HEK293 (cell line): ENCODE data around the gene HOXD10.
A peak's percentile ranks its signal among the peaks of the same experiment; 100 is the strongest.

Source experiments
- CTCF ChIA-PET: fragments of 350-600 bp; formaldehyde crosslinking; extraction: SDS; loops from one replicate; lab custom pipeline; 2021; ENCODE audit warnings: antibody characterized with exemption; lab: Yijun Ruan, JAX
- POLR2A ChIA-PET: fragments of 300-600 bp; formaldehyde crosslinking; extraction: SDS; loops from one replicate; lab custom pipeline; 2020; ENCODE audit warnings: antibody characterized with exemption, inconsistent platforms; lab: Yijun Ruan, JAX
- H3K27ac ChIP-seq: fragments of 200-500 bp; sonication (Bioruptor generic); 2 replicates; pipeline ENCODE4 v1.5.1; 2014; ENCODE audit warnings: low read depth, low read length, control low read depth, inconsistent platforms; ENCODE audit errors: extremely low read depth
- H3K36me3 ChIP-seq, 2 experiments: fragments of 200-500 bp in 1 of 2; sonication (Bioruptor generic) in 1 of 2; 1 replicate in 1 of 2; 2 replicates in 1 of 2; pipeline ENCODE4 v1.5.1; 2014 to 2017; ENCODE audit warnings: inconsistent platforms in 2 of 2, low read length in 2 of 2; ENCODE audit not compliant: control insufficient read depth in 2 of 2, insufficient read depth in 1 of 2
- H3K4me1 ChIP-seq: fragments of 200-500 bp; sonication (Bioruptor generic); 2 replicates; pipeline ENCODE4 v1.5.1; 2014; ENCODE audit warnings: mild to moderate bottlenecking, low read length, inconsistent platforms; ENCODE audit not compliant: control insufficient read depth, insufficient read depth
- H3K4me3 ChIP-seq: 2 replicates; pipeline ENCODE4 v1.5.1; 2011; ENCODE audit warnings: low read depth, mild to moderate bottlenecking, control low read depth, low read length, moderate library complexity
- H3K9me3 ChIP-seq: fragments of 200-500 bp; sonication (Bioruptor generic); 2 replicates; pipeline ENCODE4 v1.5.1; 2014; ENCODE audit warnings: low read depth, low read length, inconsistent platforms; ENCODE audit not compliant: control insufficient read depth, insufficient read depth
- KLF10 ChIP-seq: fragments of 450-650 bp; IDR thresholded peaks from 2 replicates; pipeline ENCODE4 v1.5.1; 2018; ENCODE audit warnings: missing biosample characterization, mild to moderate bottlenecking, missing genetic modification characterization
- KLF17 ChIP-seq: fragments of 450-650 bp; formaldehyde crosslinking; IDR thresholded peaks from 2 replicates; pipeline ENCODE4 v1.5.1; 2016; ENCODE audit warnings: missing biosample characterization, missing genetic modification characterization
- KLF8 ChIP-seq: fragments of 450-650 bp; formaldehyde crosslinking; IDR thresholded peaks from 2 replicates; pipeline ENCODE4 v1.5.1; 2016; ENCODE audit warnings: missing biosample characterization, missing genetic modification characterization
- KLF9 ChIP-seq: fragments of 450-650 bp; formaldehyde crosslinking; IDR thresholded peaks from 2 replicates; pipeline ENCODE4 v1.5.1; 2016; ENCODE audit warnings: missing biosample characterization, missing genetic modification characterization, low read depth
- MYNN ChIP-seq: fragments of 450-650 bp; formaldehyde crosslinking; IDR thresholded peaks from 2 replicates; pipeline ENCODE4 v1.5.1; 2016; ENCODE audit warnings: missing biosample characterization, missing genetic modification characterization, borderline replicate concordance
- OVOL3 ChIP-seq: fragments of 450-650 bp; formaldehyde crosslinking; IDR thresholded peaks from 2 replicates; pipeline ENCODE4 v1.5.1; 2016; ENCODE audit warnings: missing biosample characterization, missing genetic modification characterization
- SETDB1 ChIP-seq: IDR thresholded peaks from one replicate; pipeline ENCODE4 v1.6.1; 2017; ENCODE audit warnings: mild to moderate bottlenecking, low read length, moderate library complexity, mixed read lengths; ENCODE audit not compliant: insufficient read length
- ZBTB8A ChIP-seq: fragments of 450-650 bp; formaldehyde crosslinking; IDR thresholded peaks from 2 replicates; pipeline ENCODE4 v1.5.1; 2016; ENCODE audit warnings: missing biosample characterization, missing genetic modification characterization
- ZFHX2 ChIP-seq: fragments of 450-650 bp; formaldehyde crosslinking; conservative IDR thresholded peaks from 2 replicates; pipeline ENCODE4 v1.5.1; 2016; ENCODE audit warnings: missing biosample characterization, missing genetic modification characterization
- ZNF138 ChIP-seq: fragments of 450-650 bp; formaldehyde crosslinking; IDR thresholded peaks from 2 replicates; pipeline ENCODE4 v1.5.1; 2016; ENCODE audit warnings: missing biosample characterization, missing genetic modification characterization, borderline replicate concordance
- ZNF2 ChIP-seq: fragments of 450-650 bp; formaldehyde crosslinking; IDR thresholded peaks from 2 replicates; pipeline ENCODE4 v1.5.1; 2016; ENCODE audit warnings: missing biosample characterization, missing genetic modification characterization
- ZNF274 ChIP-seq, 2 experiments: fragments of 200-500 bp in 1 of 2; fragments of 450-650 bp in 1 of 2; sonication (Bioruptor generic) in 1 of 2; formaldehyde crosslinking in 1 of 2; IDR thresholded peaks; 2 replicates each; pipeline versions ENCODE4 v1.5.1 to v1.6.1; 2014 to 2016; ENCODE audit warnings: borderline replicate concordance in 1 of 2, inconsistent platforms in 1 of 2, low read length in 1 of 2, missing biosample characterization in 1 of 2, missing genetic modification characterization in 1 of 2
- ZNF335 ChIP-seq: fragments of 450-650 bp; formaldehyde crosslinking; conservative IDR thresholded peaks from 2 replicates; pipeline ENCODE4 v1.5.1; 2016; ENCODE audit warnings: missing biosample characterization, missing genetic modification characterization
- ZNF449 ChIP-seq: fragments of 450-650 bp; formaldehyde crosslinking; IDR thresholded peaks from 2 replicates; pipeline ENCODE4 v1.5.1; 2017; ENCODE audit warnings: missing biosample characterization, mild to moderate bottlenecking, missing genetic modification characterization, moderate library complexity
- ZNF48 ChIP-seq: fragments of 450-650 bp; formaldehyde crosslinking; IDR thresholded peaks from 2 replicates; pipeline ENCODE4 v1.5.1; 2016; ENCODE audit warnings: missing biosample characterization, missing genetic modification characterization
- ZNF585B ChIP-seq: fragments of 450-650 bp; formaldehyde crosslinking; IDR thresholded peaks from 2 replicates; pipeline ENCODE4 v1.5.1; 2016; ENCODE audit warnings: missing biosample characterization, missing genetic modification characterization
- ZNF600 ChIP-seq: fragments of 450-650 bp; formaldehyde crosslinking; IDR thresholded peaks from 2 replicates; pipeline ENCODE4 v1.5.1; 2016; ENCODE audit warnings: missing biosample characterization, missing genetic modification characterization
- ZNF626 ChIP-seq: fragments of 450-650 bp; sonication (Bioruptor Pico); formaldehyde crosslinking; IDR thresholded peaks from 2 replicates; pipeline ENCODE4 v1.5.1; 2018; ENCODE audit warnings: missing biosample characterization, missing genetic modification characterization, inconsistent platforms
- ZNF629 ChIP-seq: fragments of 450-650 bp; formaldehyde crosslinking; IDR thresholded peaks from 2 replicates; pipeline ENCODE4 v1.5.1; 2017; ENCODE audit warnings: missing biosample characterization, missing genetic modification characterization
- ZNF654 ChIP-seq: fragments of 450-650 bp; formaldehyde crosslinking; IDR thresholded peaks from 2 replicates; pipeline ENCODE4 v1.5.1; 2016; ENCODE audit warnings: low read depth, missing biosample characterization, missing genetic modification characterization
- ZNF658 ChIP-seq: fragments of 450-650 bp; formaldehyde crosslinking; IDR thresholded peaks from 2 replicates; pipeline ENCODE4; 2016; ENCODE audit warnings: missing biosample characterization, missing genetic modification characterization
- ZNF785 ChIP-seq: fragments of 450-650 bp; formaldehyde crosslinking; IDR thresholded peaks from 2 replicates; pipeline ENCODE4 v1.5.1; 2016; ENCODE audit warnings: missing biosample characterization, missing genetic modification characterization
- ZNF843 ChIP-seq: fragments of 450-650 bp; formaldehyde crosslinking; IDR thresholded peaks from 2 replicates; pipeline ENCODE4 v1.5.1; 2016; ENCODE audit warnings: missing biosample characterization, missing genetic modification characterization
- ZSCAN30 ChIP-seq: fragments of 450-650 bp; IDR thresholded peaks from 2 replicates; pipeline ENCODE4 v1.5.1; 2018; ENCODE audit warnings: missing biosample characterization, mild to moderate bottlenecking, missing genetic modification characterization, moderate library complexity
- TF ChIP-seq, protein P1 (sequence below): fragments of 450-650 bp; formaldehyde crosslinking; IDR thresholded peaks from 2 replicates; pipeline ENCODE4 v1.5.1; 2016; ENCODE audit warnings: missing biosample characterization, missing genetic modification characterization, borderline replicate concordance
- TF ChIP-seq, protein P2 (sequence below): fragments of 450-650 bp; formaldehyde crosslinking; conservative IDR thresholded peaks from 2 replicates; pipeline ENCODE4 v1.5.1; 2016; ENCODE audit warnings: low read depth, missing biosample characterization, missing genetic modification characterization
- TF ChIP-seq, protein P3 (sequence below): fragments of 450-650 bp; formaldehyde crosslinking; IDR thresholded peaks from 2 replicates; pipeline ENCODE4 v1.5.1; 2016; ENCODE audit warnings: missing biosample characterization, missing genetic modification characterization

The HOXD10 gene

GRCh38 chr2:176080540-176081375 is 35.8 kb upstream of the HOXD10 start:
- Histone ChIP-seq H3K9me3 (no peaks in the 10 kb centered on the region), H3K4me1 (no peaks in the 10 kb centered on the region), H3K27ac (peak overlapping the region; percentile 72; the same call in 1 of the 2 replicates), H3K36me3 (no peaks in the 10 kb centered on the region), H3K4me3 (peak overlapping the region; percentile 42)
- ChIA-PET POLR2A (interaction anchor here (1.0 to 2.7 kb wide), 2 partner anchors 26 to 79 kb away, joined by 5 to 12 read pairs; partner anchors contain the start of genes HOXD11 and LNPK), CTCF (interaction anchor here (0.6 to 3.2 kb wide), 12 partner anchors 9 to 877 kb away, joined by 3 to 44 read pairs (median 4); partner anchors contain the start of gene HOXD13)
- peak; percentile 54; the same call in 1 of the 2 replicates for TF ChIP-seq ZNF449 (tag by site-specific recombination)
- no peak for TF ChIP-seq ZNF654 (tag by site-specific recombination)
- TF ChIP-seq ZNF626 (tag by site-specific recombination) = no peak
- TF ChIP-seq ZNF600 (tag by site-specific recombination) = 0 out of 2 replicates have a peak, but pooled peaks have one; percentile 37
- no peak for TF ChIP-seq KLF8 (tag by site-specific recombination)
- no peak for TF ChIP-seq ZNF48 (tag by site-specific recombination)
- TF ChIP-seq ZBTB8A (tag by site-specific recombination) = peak; percentile 18; the same call in 1 of the 2 replicates
- peak; percentile 19; the same call in 1 of the 2 replicates for TF ChIP-seq ZNF629 (tag by site-specific recombination)
- peak; percentile 54; the same call in 1 of the 2 replicates for TF ChIP-seq ZSCAN30 (tag by site-specific recombination)
- TF ChIP-seq, protein P1, sequence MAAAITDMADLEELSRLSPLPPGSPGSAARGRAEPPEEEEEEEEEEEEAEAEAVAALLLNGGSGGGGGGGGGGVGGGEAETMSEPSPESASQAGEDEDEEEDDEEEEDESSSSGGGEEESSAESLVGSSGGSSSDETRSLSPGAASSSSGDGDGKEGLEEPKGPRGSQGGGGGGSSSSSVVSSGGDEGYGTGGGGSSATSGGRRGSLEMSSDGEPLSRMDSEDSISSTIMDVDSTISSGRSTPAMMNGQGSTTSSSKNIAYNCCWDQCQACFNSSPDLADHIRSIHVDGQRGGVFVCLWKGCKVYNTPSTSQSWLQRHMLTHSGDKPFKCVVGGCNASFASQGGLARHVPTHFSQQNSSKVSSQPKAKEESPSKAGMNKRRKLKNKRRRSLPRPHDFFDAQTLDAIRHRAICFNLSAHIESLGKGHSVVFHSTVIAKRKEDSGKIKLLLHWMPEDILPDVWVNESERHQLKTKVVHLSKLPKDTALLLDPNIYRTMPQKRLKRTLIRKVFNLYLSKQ = no peak
- TF ChIP-seq, protein P2, sequence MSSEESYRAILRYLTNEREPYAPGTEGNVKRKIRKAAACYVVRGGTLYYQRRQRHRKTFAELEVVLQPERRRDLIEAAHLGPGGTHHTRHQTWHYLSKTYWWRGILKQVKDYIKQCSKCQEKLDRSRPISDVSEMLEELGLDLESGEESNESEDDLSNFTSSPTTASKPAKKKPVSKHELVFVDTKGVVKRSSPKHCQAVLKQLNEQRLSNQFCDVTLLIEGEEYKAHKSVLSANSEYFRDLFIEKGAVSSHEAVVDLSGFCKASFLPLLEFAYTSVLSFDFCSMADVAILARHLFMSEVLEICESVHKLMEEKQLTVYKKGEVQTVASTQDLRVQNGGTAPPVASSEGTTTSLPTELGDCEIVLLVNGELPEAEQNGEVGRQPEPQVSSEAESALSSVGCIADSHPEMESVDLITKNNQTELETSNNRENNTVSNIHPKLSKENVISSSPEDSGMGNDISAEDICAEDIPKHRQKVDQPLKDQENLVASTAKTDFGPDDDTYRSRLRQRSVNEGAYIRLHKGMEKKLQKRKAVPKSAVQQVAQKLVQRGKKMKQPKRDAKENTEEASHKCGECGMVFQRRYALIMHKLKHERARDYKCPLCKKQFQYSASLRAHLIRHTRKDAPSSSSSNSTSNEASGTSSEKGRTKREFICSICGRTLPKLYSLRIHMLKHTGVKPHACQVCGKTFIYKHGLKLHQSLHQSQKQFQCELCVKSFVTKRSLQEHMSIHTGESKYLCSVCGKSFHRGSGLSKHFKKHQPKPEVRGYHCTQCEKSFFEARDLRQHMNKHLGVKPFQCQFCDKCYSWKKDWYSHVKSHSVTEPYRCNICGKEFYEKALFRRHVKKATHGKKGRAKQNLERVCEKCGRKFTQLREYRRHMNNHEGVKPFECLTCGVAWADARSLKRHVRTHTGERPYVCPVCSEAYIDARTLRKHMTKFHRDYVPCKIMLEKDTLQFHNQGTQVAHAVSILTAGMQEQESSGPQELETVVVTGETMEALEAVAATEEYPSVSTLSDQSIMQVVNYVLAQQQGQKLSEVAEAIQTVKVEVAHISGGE (tag by site-specific recombination) = 0 out of 2 replicates have a peak, but pooled peaks have one; percentile 13
- no peak for TF ChIP-seq ZNF658 (tag by site-specific recombination)
- TF ChIP-seq ZFHX2 (tag by site-specific recombination) = peak; percentile 84
- no peak for TF ChIP-seq ZNF274 (IDR thresholded peaks at IDR 0.05; ENCODE audit: low read length)
- TF ChIP-seq ZNF274 (tag by site-specific recombination; IDR thresholded peaks at IDR 0.05; ENCODE audit: borderline replicate concordance) = no peak
- no peak for TF ChIP-seq KLF17
- TF ChIP-seq ZNF335 (tag by site-specific recombination) = peak; percentile 33
- peak; percentile 88 for TF ChIP-seq SETDB1
- TF ChIP-seq KLF9 (tag by site-specific recombination) = 0 out of 2 replicates have a peak, but pooled peaks have one; percentile 44
- TF ChIP-seq KLF10 = no peak
- TF ChIP-seq MYNN = no peak
- TF ChIP-seq, protein P3, sequence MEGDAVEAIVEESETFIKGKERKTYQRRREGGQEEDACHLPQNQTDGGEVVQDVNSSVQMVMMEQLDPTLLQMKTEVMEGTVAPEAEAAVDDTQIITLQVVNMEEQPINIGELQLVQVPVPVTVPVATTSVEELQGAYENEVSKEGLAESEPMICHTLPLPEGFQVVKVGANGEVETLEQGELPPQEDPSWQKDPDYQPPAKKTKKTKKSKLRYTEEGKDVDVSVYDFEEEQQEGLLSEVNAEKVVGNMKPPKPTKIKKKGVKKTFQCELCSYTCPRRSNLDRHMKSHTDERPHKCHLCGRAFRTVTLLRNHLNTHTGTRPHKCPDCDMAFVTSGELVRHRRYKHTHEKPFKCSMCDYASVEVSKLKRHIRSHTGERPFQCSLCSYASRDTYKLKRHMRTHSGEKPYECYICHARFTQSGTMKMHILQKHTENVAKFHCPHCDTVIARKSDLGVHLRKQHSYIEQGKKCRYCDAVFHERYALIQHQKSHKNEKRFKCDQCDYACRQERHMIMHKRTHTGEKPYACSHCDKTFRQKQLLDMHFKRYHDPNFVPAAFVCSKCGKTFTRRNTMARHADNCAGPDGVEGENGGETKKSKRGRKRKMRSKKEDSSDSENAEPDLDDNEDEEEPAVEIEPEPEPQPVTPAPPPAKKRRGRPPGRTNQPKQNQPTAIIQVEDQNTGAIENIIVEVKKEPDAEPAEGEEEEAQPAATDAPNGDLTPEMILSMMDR = peak; percentile 52; the same call in 1 of the 2 replicates
- 0 out of 2 replicates have a peak, but pooled peaks have one; percentile 13 for TF ChIP-seq ZNF2 (tag by site-specific recombination)
- TF ChIP-seq ZNF585B (tag by site-specific recombination) = no peak
- no peak for TF ChIP-seq ZNF843 (tag by site-specific recombination)
- no peak for TF ChIP-seq OVOL3 (tag by site-specific recombination)
- 0 out of 2 replicates have a peak, but pooled peaks have one; percentile 45 for TF ChIP-seq ZNF785 (tag by site-specific recombination)
- TF ChIP-seq ZNF138 (tag by site-specific recombination) = no peak
